ENCODE measurements around the gene COL23A1.

Gene COL23A1

GRCh38 chr5:178431063-178431781, 159.0 kb downstream of the COL23A1 start:
- DNase-seq: no peak

DNA sequence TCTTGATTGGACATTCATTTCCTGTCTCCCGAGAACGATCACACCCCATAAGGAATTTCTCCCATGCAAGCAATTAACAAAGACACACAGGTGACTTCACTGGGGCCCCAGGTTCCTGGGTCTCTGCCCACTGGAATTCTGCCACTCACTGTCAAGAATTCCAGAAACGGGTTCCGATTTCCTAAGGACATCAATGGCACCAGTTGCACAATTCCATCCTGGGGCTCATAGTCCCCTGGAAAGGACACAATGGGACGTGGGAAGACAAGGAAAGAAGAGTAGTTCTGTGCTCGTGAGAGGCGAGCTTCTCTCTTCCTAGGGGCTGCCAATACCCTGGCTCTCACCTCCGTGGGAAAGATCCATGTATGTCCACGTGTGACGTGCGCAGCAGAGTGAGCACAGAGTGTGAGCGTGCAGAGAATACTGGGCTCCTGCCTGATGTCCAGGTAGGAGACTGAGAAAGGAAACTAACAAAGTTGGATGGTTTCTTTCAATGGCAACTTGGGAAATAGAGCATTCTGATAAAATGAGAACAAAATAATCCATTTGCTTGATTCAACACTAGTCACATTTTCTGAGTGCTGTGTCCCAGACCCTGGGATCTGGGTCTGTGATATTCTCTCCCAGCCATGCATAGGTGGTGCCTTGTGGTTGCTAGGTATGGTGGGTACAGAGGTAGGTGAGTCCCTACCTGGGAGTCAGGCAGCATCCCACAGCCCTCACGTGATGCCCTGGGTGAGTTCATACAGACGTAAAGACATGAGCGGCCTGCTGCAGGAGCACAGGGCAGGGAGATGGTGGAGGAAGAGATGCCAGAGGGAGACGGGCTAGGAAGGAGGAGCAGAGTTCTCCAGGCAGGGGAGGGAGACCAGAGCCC, 159.8 kb downstream of the COL23A1 start:
- DNase-seq: no peak

- no peak for DNase-seq
Measured at GRCh38 chr5:178429491-178430185, 160.6 kb downstream of the COL23A1 start.

- DNase-seq: no peak
Measured at GRCh38 chr5:178429156-178429468, 161.1 kb downstream of the COL23A1 start.

DNA sequence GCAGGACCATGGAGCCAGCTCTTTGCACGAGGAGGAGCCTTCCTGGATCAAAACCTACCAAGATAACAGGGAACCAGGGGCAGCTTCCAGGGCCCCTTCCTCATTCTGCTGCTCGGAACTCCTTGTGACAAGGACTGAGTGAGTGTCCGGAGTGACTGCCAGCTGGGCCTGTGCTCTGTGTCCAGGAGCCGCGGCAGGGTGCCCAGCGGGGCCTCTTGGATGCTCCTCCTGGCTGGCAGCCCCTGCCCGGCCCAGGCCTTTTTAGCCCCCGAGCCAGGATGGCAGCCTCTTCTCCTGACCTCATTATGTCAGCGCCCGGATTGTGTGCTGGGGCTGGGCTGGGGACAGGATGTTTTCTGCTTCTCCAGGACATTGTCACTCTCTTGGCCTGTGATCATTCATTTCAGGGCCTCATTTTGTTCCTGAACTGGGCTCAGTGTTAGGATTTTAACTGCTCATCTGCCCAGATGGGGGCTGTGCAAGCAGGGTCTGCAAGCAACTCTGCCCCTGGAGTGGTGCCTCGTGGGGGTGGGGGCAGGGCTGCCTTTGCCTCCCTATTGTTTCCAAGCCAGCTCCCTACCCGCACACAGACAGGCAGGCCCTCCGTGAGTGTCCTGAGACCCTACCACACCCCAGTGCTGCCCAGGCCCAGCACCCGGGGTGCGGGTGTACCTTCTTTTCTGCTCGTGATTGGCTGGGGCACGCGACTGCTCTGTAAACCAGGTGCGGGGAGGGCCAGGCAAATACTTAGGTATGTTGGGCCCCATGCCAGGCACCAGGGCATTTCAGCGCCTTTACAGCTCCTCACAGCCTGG, 161.6 kb downstream of the COL23A1 start:
- no peak for DNase-seq

GRCh38 chr5:178427576-178428197, 162.5 kb downstream of the COL23A1 start:
- DNase-seq: no peak

GRCh38 chr5:178426326-178427130, 163.7 kb downstream of the COL23A1 start:
- DNase-seq: no peak

DNA sequence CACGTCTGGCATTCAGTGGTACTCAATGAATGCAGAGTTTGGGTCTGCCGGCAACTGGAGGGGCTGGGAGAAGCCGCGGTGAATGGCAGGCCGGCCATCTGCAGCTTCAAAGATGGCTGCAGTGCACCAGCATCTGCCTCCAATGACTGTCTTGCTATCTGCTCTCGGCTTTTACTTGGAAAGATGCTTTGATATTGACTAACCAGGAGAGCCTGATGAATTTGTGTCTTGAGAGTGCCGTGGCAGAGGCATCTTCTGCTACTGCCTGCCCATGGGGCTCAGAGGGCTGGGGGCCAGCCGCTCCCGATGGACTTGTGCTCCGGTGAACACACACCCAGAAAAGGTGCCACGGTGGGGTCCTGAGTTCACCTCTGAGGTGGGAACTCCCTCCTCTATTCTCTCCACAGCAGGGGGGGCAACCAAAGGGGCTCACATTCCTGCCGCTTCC, 164.5 kb downstream of the COL23A1 start:
- no peak for DNase-seq

DNA sequence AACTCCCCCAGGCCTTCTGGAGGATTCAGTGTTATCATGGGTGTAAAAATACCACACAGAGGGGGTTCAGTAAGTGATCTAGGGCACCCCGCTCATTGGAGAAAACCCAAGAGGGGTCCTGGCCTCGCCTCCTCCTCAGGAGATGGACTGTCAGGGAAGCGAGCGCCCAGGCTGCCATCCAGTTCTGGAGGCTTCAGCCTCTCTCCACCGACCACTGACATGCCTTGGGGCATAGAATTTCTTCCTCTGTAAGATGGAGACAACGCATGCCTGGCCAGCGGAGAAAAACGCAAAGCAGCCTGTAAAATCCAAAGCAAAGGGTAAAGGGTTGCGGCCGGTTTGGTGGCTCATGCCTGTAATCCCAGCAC, 165.4 kb downstream of the COL23A1 start:
- no peak for DNase-seq

DNA sequence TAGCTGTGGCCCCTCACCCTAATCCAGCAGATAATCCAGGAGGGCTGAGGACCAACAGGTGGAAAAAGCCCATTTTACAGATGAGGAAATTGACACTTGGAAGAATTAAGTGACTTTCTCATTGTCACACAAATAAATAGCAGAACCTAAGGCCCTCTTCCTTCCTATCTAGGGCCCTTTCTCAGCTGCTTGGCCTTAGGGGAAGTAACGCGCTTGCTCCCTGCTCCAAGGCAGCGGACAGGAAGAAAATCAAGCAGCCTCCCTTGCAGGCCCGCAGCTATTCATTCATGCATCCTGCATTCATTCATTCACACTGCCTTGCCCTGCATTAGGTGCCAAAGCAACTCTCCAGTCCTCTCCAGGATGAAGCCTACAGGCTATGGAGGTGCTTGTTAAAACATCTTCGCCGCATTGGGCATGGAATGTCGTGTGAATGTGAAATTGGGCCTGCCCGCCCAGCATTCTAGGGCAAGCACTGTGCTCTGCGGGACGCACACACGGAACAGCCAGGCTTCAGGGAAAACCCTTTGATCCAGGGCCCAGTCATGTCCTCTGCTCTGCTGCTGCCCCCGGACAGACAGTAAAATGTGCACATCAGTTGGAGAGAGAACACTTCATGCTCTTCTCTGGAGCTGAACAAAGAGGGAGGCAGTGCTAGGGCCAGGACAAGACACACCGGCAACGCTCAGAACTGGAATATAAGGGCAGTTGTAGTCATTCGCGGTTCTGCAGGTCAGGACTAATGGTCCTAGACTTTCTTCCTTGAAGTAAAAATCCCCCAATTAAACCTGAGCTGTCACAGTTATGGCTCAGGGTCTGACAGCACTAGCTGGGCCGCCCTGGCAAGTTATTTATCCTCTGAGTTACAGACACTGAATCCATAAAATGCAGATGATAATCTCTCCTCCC, 166.0 kb downstream of the COL23A1 start:
- DNase-seq: no peak

DNA sequence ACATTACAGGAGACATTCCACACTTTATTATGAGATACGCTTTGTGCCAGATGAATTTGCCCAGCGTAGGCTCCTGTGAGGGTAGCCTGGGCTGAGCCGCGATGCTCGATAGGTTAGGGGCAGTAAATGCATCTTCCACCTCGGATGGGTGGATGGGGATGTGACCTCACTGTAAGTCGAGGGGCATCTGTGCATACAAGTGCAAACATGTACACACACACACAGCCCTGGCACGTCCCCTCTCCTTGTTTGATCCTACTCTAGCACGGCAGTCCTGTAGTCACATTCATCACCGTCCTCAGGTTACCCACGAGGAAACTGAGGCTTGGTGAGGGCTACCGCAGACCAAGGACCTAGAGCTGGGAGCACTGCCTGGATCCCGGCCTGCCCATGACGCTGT, 166.8 kb downstream of the COL23A1 start:
- DNase-seq: no peak

DNA sequence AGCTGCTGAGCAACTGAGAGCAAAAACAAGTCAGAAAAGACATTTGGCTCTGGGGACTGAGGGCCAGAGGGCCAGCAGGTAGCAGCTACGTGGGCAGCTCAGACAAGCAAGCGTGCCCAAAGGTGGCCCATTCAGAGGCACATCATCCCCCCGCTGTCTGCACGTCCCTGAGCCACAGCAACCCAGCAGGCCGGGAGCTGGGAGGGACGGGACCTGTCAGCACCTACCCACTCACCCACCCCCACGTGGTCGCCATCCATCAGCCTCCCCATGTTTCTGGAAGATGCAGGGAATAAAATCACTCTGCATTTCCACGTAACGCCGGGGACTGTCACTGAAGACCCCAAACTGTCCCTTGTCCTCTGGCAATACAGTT, 167.8 kb downstream of the COL23A1 start:
- no peak for DNase-seq

DNA sequence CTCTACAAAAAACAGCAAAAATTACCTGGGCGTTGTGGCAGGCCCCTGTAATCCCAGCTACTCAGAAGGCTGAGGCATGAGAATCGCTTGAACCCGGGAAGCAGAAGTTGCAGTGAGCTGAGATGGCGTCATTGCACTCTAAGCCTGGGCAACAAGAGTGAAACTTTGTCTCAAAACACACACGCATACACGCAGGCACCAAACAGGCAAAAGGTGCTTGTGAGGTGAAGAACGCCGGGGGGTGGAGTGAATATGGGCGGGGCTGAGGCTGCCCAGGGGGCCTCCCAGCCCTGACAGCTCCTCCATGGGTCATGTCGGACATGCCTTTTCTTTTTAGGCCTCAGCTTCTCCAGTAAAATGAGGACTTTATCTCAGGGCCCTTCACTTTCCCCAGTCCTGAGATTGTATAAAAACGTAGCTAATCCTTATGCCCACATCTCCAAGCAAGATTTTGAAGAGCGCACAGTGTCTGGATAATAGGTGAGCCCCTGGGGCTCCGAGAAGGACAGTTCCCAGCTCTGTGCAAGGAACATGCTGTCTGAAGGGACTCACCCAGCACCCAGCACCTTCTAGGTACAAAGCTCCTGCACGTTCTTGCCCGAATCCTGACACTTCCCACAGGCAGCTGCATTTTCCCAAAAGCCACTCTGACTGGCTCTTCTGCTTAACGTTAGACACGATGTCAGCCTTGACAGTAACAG, 168.3 kb downstream of the COL23A1 start:
- no peak for DNase-seq

GRCh38 chr5:178421128-178421527, 169.1 kb downstream of the COL23A1 start:
- DNase-seq: no peak

GRCh38 chr5:178420354-178420781, 169.8 kb downstream of the COL23A1 start:
- no peak for DNase-seq

DNA sequence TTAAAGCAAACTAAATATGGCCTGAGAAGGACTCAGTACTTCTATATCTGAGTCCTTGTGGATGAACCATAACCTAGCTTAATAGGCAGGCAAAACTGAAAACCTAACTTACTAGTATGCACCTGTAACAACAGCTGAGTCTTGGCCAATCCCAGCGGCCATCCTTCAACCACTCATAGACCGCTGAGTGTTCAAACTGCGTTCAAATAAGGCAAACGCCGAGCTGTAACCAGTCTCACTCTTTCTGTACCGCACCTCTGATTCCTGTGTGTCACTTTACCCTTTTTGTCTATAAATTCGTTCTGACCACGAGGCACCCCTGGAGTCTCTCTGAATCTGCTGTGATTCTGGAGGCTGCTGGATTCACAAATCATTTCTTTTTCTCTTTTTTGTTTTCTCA, 170.5 kb downstream of the COL23A1 start:
- DNase-seq: no peak

DNA sequence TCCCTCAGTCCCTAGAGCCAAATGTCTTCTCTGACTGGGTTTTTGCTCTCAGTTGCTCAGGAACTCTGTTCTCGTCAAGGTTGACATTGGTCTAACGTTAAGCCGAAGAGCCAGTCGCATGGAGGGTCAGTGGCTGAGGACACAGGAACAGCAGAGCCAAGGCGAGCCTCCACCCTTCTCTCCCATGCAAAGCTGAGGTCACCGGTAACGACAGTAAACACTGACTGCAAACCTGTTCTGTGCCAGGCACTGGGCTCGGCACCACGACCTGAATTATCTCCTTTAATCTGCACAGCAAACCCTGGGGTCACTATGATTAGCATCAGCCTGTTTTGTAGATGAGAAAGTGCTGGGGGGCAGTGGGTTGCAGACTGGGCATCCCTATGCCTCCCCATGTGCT, 171.0 kb downstream of the COL23A1 start:
- DNase-seq: no peak

GRCh38 chr5:178418471-178419010, 171.7 kb downstream of the COL23A1 start:
- DNase-seq: no peak

DNA sequence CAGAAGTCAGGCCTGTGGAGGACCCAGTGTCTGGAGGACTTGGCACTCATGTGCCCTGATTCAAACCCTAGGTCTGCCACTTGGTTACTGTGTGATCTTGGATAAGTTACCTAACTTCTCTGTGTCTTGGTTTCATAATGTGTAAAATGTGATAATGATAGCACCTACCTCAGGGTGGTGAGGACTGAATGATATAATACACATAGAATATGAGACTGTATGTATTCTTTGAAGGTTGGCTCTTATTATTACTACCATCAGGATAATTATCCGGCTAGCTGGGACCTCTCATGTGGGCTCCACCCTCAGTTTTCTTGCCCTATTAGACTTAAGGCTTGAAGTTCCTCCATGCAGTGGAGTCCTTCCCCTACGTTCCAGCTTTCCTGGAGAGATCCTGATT, 172.2 kb downstream of the COL23A1 start:
- no peak for DNase-seq
